Mucosa of rectum (tissue), 2 donors: Measurements from ENCODE around the gene FCHO2.

Source experiments
- H3K27ac ChIP-seq, 2 donors: one replicate each; pipeline ENCODE4 v1.7.0; 2013; ENCODE audit warnings: inconsistent platforms in 2 of 2, low read depth in 2 of 2, low read length in 2 of 2
- H3K27me3 ChIP-seq, 2 donors: one replicate each; pipeline ENCODE4 v1.7.0; 2013; ENCODE audit warnings: low read length in 2 of 2; ENCODE audit not compliant: control insufficient read depth in 2 of 2, insufficient read depth in 2 of 2
- H3K36me3 ChIP-seq, 2 donors: one replicate each; pipeline ENCODE4 v1.7.0; 2013; ENCODE audit warnings: low read length in 2 of 2; ENCODE audit not compliant: control insufficient read depth in 2 of 2, insufficient read depth in 2 of 2
- H3K4me1 ChIP-seq, 2 donors: one replicate each; pipeline ENCODE4 v1.7.0; 2013; ENCODE audit warnings: low read length in 2 of 2, mild to moderate bottlenecking in 1 of 2; ENCODE audit not compliant: control insufficient read depth in 2 of 2, insufficient read depth in 2 of 2
- H3K4me3 ChIP-seq, 2 donors: one replicate each; pipeline ENCODE4 v1.7.0; 2013; ENCODE audit warnings: low read length in 2 of 2
- H3K9ac ChIP-seq, 2 donors: one replicate each; pipeline ENCODE4 v1.7.0; 2013; ENCODE audit warnings: low read length in 2 of 2, low read depth in 1 of 2, mild to moderate bottlenecking in 1 of 2
- H3K9me3 ChIP-seq, 2 donors: one replicate each; pipeline ENCODE4 v1.7.0; 2013; ENCODE audit warnings: low read length in 2 of 2; ENCODE audit not compliant: control insufficient read depth in 2 of 2
- donor health status: healthy.
- donor health status: Normal muscosa, but diverticular disease.

Gene FCHO2

DNA sequence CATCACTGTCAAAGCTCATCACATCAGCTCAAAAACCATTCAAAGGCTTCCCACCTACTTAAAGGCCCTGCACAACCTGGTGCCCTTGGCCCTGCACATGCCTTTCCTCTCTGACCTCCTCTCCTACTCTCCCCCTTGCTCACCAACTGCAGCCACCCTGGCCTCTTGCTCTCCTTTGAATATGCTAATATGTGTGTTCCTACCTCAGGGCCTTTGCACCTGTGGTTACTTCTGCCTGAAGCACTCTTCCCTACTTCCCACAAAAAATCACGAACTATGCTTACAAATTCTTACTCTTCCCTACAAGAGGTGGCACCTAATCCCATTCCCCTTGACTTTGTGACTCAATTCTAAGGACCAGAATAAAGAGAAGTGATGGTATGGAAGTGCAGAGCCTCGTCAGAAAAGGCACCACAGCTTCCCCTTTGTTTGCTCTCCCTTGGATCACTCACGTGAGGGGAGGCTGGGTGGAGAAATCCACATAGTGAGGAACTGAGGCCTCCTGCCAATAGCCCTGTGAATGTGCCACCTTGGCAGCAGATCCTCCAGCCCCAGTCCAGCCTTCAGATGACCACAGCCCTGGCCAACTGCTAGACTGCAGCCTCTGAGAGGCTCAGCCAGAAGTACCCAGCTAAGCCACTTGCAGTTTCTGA is 161.4 kb downstream of the FCHO2 start:
- Histone ChIP-seq H3K36me3 (no peaks in the 10 kb centered on the region), H3K4me3 (no peak overlapping the region), H3K9me3 (peaks cover 0 to 4% of the 10 kb centered on the region in 2 donors), H3K9ac (no peak overlapping the region), H3K4me1 (peaks cover 18 to 43% of the 10 kb centered on the region in 2 donors), H3K27me3 (no peaks in the 10 kb centered on the region), H3K27ac (peak overlapping the region; percentile 90 to 93)

DNA sequence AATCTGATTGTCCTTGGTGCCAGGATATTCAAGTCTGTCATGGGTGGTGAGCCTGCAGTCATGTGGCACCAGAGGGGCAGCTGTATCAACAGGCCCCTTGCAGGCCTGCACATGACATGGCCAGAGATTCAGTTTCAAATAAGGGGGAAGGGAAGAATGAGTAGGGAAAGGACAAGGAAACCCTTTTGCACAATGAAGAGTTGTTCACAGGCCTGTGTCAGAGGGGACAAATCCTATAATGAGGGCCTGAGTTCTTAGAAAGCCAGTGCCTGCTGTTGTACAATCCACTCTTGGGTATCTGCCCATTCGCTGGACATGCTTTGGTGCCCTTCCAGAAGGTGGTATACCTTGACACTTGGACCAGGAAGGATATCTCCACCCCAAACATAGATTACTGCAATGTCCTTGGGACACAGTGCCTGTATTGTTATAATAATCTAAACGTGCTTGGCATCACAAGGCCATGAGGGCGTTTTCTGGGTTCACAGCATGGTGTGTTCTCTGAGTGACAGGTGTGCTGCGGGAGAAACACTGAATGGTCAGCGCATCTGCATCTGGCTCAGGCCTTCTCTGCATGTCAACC is 162.6 kb downstream of the FCHO2 start:
- H3K27me3 ChIP-seq, result no peaks in the 10 kb centered on the region
- peak overlapping the region; percentile 71 to 85 for H3K9ac ChIP-seq
- peaks cover 25 to 55% of the 10 kb centered on the region in 2 donors for H3K4me1 ChIP-seq
- H3K9me3 ChIP-seq, result no peaks in the 10 kb centered on the region
- H3K36me3 ChIP-seq, result peaks cover 2 to 4% of the 10 kb centered on the region in 2 donors
- peak overlapping the region; percentile 90 to 93 for H3K27ac ChIP-seq
- peak overlapping the region in 1 of 2 donors; percentile 81 for H3K4me3 ChIP-seq

DNA sequence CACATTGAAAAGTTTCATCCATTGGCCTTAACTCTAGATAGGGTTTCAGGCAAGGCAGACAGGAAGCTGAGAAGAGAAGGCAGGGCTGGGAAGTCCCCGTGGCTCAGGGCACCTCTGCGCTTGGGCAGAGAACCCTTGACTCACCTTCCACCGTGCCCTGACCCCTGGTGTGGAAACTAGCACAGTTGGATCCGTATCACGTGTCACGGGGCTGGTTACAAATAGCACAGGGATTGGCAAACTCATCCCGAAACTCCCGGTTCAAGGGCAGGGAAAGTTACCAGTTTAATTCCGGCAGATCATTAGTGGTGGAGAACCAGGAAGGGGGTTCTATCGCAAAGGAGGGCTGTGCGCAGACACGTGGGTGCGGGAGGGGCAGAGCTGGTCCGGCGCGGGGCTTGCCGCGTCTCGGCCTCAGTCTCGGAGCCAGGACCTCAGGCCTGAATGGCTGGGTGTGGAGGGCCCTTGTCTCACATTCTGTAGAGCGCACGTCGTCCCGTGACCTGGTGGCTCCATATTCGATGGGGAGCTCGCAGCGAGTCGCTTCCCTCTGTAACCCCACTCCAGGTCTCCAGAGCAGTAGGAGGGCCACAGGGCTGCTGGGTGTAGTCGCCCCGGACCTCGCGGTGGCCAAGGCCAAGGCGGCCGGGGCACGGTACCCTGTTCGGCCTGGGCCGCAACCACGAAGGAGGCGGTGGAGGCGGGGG is 163.8 kb downstream of the FCHO2 start:
- peaks cover 11 to 15% of the 10 kb centered on the region in 2 donors for H3K36me3 ChIP-seq

GRCh38 chr5:73120222-73121118 is 164.6 kb downstream of the FCHO2 start, which contains the start of gene TMEM171:
TSS of gene TMEM171 (plus strand) at chr5:73120575. CDS start at chr5:73123374, 2,799 bp downstream.
- Histone ChIP-seq H3K9me3 (no peaks in the 10 kb centered on the region), H3K27me3 (no peaks in the 10 kb centered on the region), H3K4me1 (peaks cover 36 to 60% of the 10 kb centered on the region in 2 donors), H3K9ac (peak within 1 kb of the TSS; percentile 85 to 88), H3K27ac (peak within 1 kb of the TSS; percentile 90 to 93), H3K36me3 (peaks cover 18% of the 10 kb centered on the region in 2 donors), H3K4me3 (peak within 1 kb of the TSS; percentile 80 to 81)

More for the DNA sequence above, 163.8 kb downstream of the FCHO2 start:
- Histone ChIP-seq H3K27me3 (no peaks in the 10 kb centered on the region), H3K9ac (peak overlapping the region; percentile 71 to 85), H3K4me1 (peaks cover 29 to 60% of the 10 kb centered on the region in 2 donors), H3K4me3 (peak overlapping the region; percentile 80 to 81), H3K9me3 (no peaks in the 10 kb centered on the region), H3K27ac (peak overlapping the region; percentile 90 to 93)

GRCh38 chr5:73121119-73121463 is 165.2 kb downstream of the FCHO2 start:
- no peaks in the 10 kb centered on the region for H3K9me3 ChIP-seq
- peaks cover 18% of the 10 kb centered on the region in 2 donors for H3K36me3 ChIP-seq
- H3K27ac ChIP-seq, result peak overlapping the region; percentile 87 to 90
- H3K4me3 ChIP-seq, result peak overlapping the region; percentile 80 to 81
- H3K9ac ChIP-seq, result peak overlapping the region; percentile 85 to 88
- H3K27me3 ChIP-seq, result no peaks in the 10 kb centered on the region
- peaks cover 42 to 61% of the 10 kb centered on the region in 2 donors for H3K4me1 ChIP-seq

GRCh38 chr5:73122875-73123810 is 167.3 kb downstream of the FCHO2 start:
- Histone ChIP-seq H3K9me3 (no peaks in the 10 kb centered on the region), H3K27me3 (no peaks in the 10 kb centered on the region), H3K36me3 (peaks cover 23 to 27% of the 10 kb centered on the region in 2 donors), H3K4me1 (peaks cover 41 to 62% of the 10 kb centered on the region in 2 donors), H3K4me3 (peak overlapping the region; percentile 47 to 81), H3K27ac (peak overlapping the region; percentile 87 to 90), H3K9ac (peak overlapping the region in 1 of 2 donors; percentile 88)

GRCh38 chr5:73125289-73125688 is 169.4 kb downstream of the FCHO2 start:
- Histone ChIP-seq H3K27me3 (no peaks in the 10 kb centered on the region), H3K27ac (peak overlapping the region in 1 of 2 donors; percentile 34), H3K9me3 (no peaks in the 10 kb centered on the region), H3K4me3 (peak overlapping the region in 1 of 2 donors; percentile 31), H3K4me1 (peaks cover 25 to 59% of the 10 kb centered on the region in 2 donors), H3K36me3 (peaks cover 33 to 35% of the 10 kb centered on the region in 2 donors), H3K9ac (no peak overlapping the region)

DNA sequence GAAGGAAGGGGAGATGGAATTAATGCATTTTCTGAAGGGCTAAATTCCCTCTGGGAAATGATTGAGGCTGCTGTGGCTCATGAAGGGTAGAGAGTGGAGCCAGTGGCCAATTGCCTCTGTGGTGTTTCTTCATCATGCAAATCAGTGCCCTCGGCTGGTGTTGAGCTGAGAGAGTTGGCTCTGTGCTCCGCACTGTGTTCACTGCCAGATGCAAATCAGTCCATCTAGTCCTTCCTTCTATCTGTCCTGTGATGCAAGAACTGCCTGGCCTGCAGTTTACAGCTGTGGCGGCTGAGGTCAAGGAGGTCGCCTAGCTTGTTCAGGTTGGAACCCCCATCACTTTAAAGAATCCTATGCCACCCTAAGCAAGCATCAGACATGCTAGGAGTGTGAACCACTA is 170.5 kb downstream of the FCHO2 start:
- H3K27me3 ChIP-seq, result no peaks in the 10 kb centered on the region
- H3K9ac ChIP-seq, result no peak overlapping the region
- peak overlapping the region in 1 of 2 donors; percentile 52 for H3K27ac ChIP-seq
- H3K9me3 ChIP-seq, result no peaks in the 10 kb centered on the region
- peaks cover 35 to 37% of the 10 kb centered on the region in 2 donors for H3K36me3 ChIP-seq
- H3K4me1 ChIP-seq, result peaks cover 25 to 66% of the 10 kb centered on the region in 2 donors
- H3K4me3 ChIP-seq, result no peak overlapping the region

GRCh38 chr5:73126957-73127356 is 171.1 kb downstream of the FCHO2 start:
- Histone ChIP-seq H3K4me1 (peaks cover 25 to 70% of the 10 kb centered on the region in 2 donors), H3K9ac (no peak overlapping the region), H3K36me3 (peaks cover 40% of the 10 kb centered on the region in 2 donors), H3K27ac (no peak overlapping the region), H3K9me3 (no peaks in the 10 kb centered on the region), H3K27me3 (no peaks in the 10 kb centered on the region), H3K4me3 (no peak overlapping the region)
